Smooth muscle cell (in vitro differentiated cells): ENCODE measurements around the gene CHRM1. TPM values are rescaled to one million over a fixed set of nuclear protein-coding genes. Genes with fewer than 3 reads are reported as not detected.

Source experiments
- DNase-seq: peaks from one replicate; lab custom pipeline; 2025; ENCODE audit not compliant: unreplicated experiment; lab: John Stamatoyannopoulos, UW
- H2AFZ ChIP-seq: fragments of 200-600 bp; sonication (generic); 2 replicates; pipeline ENCODE4 v1.6.0; 2016; ENCODE audit warnings: antibody characterized with exemption, low read depth, mild to moderate bottlenecking
- H3F3A ChIP-seq: fragments of 200-600 bp; sonication (generic); 2 replicates; pipeline ENCODE4 v1.6.0; 2017; ENCODE audit warnings: antibody characterized with exemption, low read depth
- H3K27ac ChIP-seq: fragments of 200-600 bp; sonication (generic); 2 replicates; pipeline ENCODE4 v1.5.1; 2016; ENCODE audit warnings: low read depth, mild to moderate bottlenecking
- H3K27me3 ChIP-seq: fragments of 200-600 bp; sonication (generic); 2 replicates; pipeline ENCODE4 v1.6.1; 2016; ENCODE audit warnings: low read depth, mild to moderate bottlenecking
- H3K36me3 ChIP-seq: fragments of 200-600 bp; sonication (generic); 2 replicates; pipeline ENCODE4 v1.5.1; 2016; ENCODE audit warnings: low read depth
- H3K4me1 ChIP-seq: fragments of 200-600 bp; sonication (generic); 2 replicates; pipeline ENCODE4 v1.5.1; 2016; ENCODE audit warnings: low read depth
- H3K4me2 ChIP-seq: fragments of 200-600 bp; sonication (generic); 2 replicates; pipeline ENCODE4 v1.6.0; 2016; ENCODE audit warnings: mild to moderate bottlenecking
- H3K4me3 ChIP-seq: fragments of 200-600 bp; sonication (generic); 2 replicates; pipeline ENCODE4 v1.5.1; 2016; ENCODE audit warnings: mild to moderate bottlenecking
- H3K79me2 ChIP-seq: fragments of 200-600 bp; sonication (generic); 2 replicates; pipeline ENCODE4 v1.6.0; 2016; ENCODE audit warnings: low read depth, mild to moderate bottlenecking
- H3K9ac ChIP-seq: fragments of 200-600 bp; sonication (generic); 2 replicates; pipeline ENCODE4 v1.6.0; 2016; ENCODE audit warnings: low read depth
- H3K9me3 ChIP-seq: fragments of 200-600 bp; sonication (generic); replicated peaks from 2 replicates; pipeline ENCODE4 v1.5.1; 2016; ENCODE audit warnings: low read depth
- H4K20me1 ChIP-seq: fragments of 200-600 bp; sonication (generic); 2 replicates; pipeline ENCODE4 v1.6.0; 2016; ENCODE audit warnings: low read depth
- WGBS: methylation state at CpG from one replicate; pipeline ENCODE4 v1.1.7; 2016; ENCODE audit warnings: low lambda C conversion rate; 5-methylcytosine and 5-hydroxymethylcytosine counted together
- polyA plus RNA-seq: library from polyadenylated mRNA; unstranded; fragments of >200 nt; fragmentation: Nextera tagmentation; extraction: Ambion mirVana; gene quantifications from 2 replicates; pipeline ENCODE4 v1.2.1, GENCODE V29; 2016
- total RNA-seq: library from RNA; depleted of rRNA; stranded (reverse); fragments of >200 nt; gene quantifications from 2 replicates; pipeline ENCODE4 v1.2.3, GENCODE V29; 2014
- TF ChIP-seq, protein P1 (sequence below): fragments of 200-600 bp; sonication (generic); IDR thresholded peaks from 2 replicates; pipeline ENCODE4 v1.5.1; 2017; ENCODE audit warnings: borderline replicate concordance, mild to moderate bottlenecking, antibody characterized with exemption; ENCODE audit not compliant: insufficient read depth, poor library complexity, severe bottlenecking

Gene CHRM1
- total and polyA plus RNA-seq, 2 experiments from 2014 or later: not detected

DNA sequence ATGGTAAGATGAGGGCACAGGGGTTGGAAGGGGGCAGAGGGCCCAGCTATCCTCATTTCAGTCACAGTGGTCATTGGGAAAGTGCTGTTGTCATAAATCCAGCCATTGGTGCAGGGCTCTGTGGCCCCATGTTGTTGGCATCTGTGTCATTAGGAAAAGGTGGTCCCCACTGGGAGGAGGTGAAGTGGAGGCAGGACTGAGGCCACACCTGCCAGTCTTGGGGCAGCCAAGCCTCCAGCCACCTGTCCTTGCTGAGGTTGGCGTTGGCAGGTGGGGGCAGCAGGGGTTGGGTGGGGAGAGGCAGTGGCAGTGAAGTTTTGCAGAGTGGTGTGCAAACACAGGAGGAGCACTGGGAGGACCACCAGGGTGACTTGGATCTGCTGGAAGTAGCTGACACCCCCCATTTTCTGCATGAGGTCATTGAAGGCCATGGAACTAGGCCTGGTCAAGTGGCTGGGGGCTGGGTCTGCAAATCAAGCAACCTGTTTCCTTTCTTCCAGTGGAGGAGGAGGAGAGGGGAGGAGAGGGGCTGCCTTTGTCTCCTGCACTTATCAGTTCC, 38.3 kb upstream of the CHRM1 start:
- Histone ChIP-seq H3K27me3 (no peaks in the 10 kb centered on the region), H3K79me2 (no peaks in the 10 kb centered on the region), H2AFZ (no peak overlapping the region), H3K27ac (no peak overlapping the region), H3K4me1 (no peaks in the 10 kb centered on the region), H4K20me1 (no peaks in the 10 kb centered on the region), H3K9ac (no peak overlapping the region), H3F3A (no peaks in the 10 kb centered on the region), H3K4me3 (no peak overlapping the region), H3K9me3 (no peaks in the 10 kb centered on the region), H3K36me3 (no peaks in the 10 kb centered on the region), H3K4me2 (no peak overlapping the region)
- TF ChIP-seq, protein P1, sequence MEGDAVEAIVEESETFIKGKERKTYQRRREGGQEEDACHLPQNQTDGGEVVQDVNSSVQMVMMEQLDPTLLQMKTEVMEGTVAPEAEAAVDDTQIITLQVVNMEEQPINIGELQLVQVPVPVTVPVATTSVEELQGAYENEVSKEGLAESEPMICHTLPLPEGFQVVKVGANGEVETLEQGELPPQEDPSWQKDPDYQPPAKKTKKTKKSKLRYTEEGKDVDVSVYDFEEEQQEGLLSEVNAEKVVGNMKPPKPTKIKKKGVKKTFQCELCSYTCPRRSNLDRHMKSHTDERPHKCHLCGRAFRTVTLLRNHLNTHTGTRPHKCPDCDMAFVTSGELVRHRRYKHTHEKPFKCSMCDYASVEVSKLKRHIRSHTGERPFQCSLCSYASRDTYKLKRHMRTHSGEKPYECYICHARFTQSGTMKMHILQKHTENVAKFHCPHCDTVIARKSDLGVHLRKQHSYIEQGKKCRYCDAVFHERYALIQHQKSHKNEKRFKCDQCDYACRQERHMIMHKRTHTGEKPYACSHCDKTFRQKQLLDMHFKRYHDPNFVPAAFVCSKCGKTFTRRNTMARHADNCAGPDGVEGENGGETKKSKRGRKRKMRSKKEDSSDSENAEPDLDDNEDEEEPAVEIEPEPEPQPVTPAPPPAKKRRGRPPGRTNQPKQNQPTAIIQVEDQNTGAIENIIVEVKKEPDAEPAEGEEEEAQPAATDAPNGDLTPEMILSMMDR: no peak
- no peak for DNase-seq
- WGBS: 100% methylated on average over 1 of the region's 1 CpG

DNA sequence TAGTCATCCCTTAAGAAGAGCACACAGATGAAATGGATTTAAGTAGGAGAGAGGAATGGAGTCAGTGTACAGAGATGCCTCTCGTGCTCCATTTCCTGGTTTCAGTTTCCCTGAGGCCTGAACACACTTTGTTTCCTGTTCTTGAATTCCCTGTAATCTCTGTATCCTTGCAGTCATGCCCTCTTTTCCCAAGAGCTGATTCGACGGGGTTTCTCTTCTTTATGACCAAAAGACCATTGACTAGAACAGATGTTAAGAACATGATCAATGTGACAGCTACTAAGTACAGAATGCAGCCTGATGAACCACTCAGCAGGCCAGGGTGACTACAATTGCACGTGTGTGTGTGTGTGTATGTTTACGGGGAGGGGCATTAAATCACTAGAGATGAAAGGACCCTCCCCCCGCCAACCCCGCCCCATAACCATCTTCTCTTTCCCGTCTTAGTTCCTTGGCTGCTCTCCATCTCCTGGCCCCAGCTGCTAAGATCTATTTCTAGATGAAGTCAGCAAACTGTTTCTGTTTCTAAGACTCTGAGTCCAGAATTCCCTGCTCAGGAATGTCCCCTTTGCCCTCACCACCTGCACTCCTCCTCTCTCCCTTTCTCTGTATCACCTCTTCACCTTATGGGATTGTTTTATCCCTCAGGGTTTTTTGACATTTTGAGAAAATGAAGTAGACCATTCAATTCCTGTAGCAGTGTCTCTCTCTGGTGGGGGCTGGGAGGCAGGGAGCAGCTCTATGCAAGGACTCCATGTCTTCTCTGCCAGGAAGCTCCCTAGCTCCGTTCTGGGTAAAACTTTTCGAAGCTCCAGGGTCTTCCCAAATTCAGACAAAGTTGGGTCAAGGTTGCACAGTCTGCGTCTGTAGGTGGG, 37.6 kb upstream of the CHRM1 start:
- no peak overlapping the region for H3K27ac ChIP-seq
- 72% methylated on average over 11 of the region's 11 CpGs for WGBS
- no peak for DNase-seq
- no peak overlapping the region for H3K4me2 ChIP-seq
- TF ChIP-seq, protein P1: no peak
- no peaks in the 10 kb centered on the region for H3K36me3 ChIP-seq
- H3K79me2 ChIP-seq: no peaks in the 10 kb centered on the region
- no peaks in the 10 kb centered on the region for H3K9me3 ChIP-seq
- H3K4me1 ChIP-seq: no peaks in the 10 kb centered on the region
- no peak overlapping the region for H3K4me3 ChIP-seq
- no peaks in the 10 kb centered on the region for H3F3A ChIP-seq
- H3K27me3 ChIP-seq: no peaks in the 10 kb centered on the region
- no peak overlapping the region for H2AFZ ChIP-seq
- H3K9ac ChIP-seq: no peak overlapping the region
- H4K20me1 ChIP-seq: no peaks in the 10 kb centered on the region

DNA sequence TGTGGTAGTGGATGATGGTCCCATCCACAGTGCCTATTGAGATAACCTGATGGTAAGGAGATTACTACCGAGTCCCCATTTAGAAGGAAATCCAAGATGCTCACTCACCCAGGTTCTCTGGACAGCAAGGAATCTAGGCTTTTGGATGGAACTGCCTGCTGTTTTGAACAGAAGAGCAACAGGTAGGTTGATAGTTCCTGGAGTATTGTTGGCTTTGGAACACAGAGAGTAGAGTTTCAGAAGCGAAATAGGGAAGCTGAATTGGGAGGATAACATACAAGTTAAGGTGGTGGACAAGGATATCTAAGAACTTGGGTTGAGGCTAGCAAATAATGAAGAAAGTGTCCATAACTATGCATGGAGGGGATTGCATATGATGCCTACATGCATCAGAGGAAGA, 36.0 kb upstream of the CHRM1 start:
- Histone ChIP-seq H3K9ac (no peak overlapping the region), H3K36me3 (no peaks in the 10 kb centered on the region), H3K79me2 (no peaks in the 10 kb centered on the region), H3K9me3 (no peaks in the 10 kb centered on the region), H4K20me1 (no peaks in the 10 kb centered on the region), H3K4me1 (no peaks in the 10 kb centered on the region), H2AFZ (no peak overlapping the region), H3K4me3 (no peak overlapping the region), H3K27ac (no peak overlapping the region), H3K27me3 (no peaks in the 10 kb centered on the region), H3K4me2 (no peak overlapping the region), H3F3A (no peaks in the 10 kb centered on the region)
- WGBS: 85% methylated on average over 2 of the region's 2 CpGs
- DNase-seq: no peak
- TF ChIP-seq, protein P1: no peak

DNA sequence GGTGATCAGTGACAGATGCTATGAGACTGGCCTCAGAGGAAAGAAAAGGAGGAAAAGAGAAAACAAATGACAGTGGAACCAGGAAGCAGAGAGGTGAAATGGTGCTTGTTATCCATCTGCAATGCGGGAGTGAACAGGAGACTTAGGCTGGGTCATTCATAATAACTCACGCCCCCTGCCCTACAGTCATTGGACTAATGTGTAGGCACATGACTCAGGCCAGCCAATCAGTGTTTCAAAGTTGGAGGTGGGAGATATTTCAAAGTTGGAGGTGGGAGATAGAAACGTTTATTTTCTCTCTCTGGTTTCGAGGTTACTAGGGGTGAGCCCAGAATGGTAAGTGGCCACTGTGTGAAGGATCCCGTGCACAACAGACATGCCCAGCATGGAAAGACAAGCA, 33.3 kb upstream of the CHRM1 start:
- no peak for DNase-seq
- Histone ChIP-seq H3K9me3 (no peaks in the 10 kb centered on the region), H3K79me2 (no peaks in the 10 kb centered on the region), H3K4me2 (no peak overlapping the region), H3K4me1 (no peaks in the 10 kb centered on the region), H2AFZ (no peak overlapping the region), H3K27ac (no peak overlapping the region), H4K20me1 (no peaks in the 10 kb centered on the region), H3K27me3 (no peaks in the 10 kb centered on the region), H3F3A (no peaks in the 10 kb centered on the region), H3K9ac (no peak overlapping the region), H3K36me3 (no peaks in the 10 kb centered on the region), H3K4me3 (no peak overlapping the region)
- TF ChIP-seq, protein P1: no peak
- WGBS: 88% methylated on average over 5 of the region's 5 CpGs
